Mesenchymal stem cell (in vitro differentiated cells and primary cell): ENCODE data around the gene FCN2.

Source experiments
- DNase-seq: peaks from one replicate; pipeline ENCODE4 v3.0.0-alpha.2; 2013
- H2AFZ ChIP-seq: one replicate; pipeline ENCODE4 v1.6.1; 2013; ENCODE audit warnings: low read depth, mild to moderate bottlenecking, control low read depth, inconsistent platforms, low read length, moderate library complexity
- H2AK5ac ChIP-seq: 2 replicates; pipeline ENCODE4 v1.6.1; 2013; ENCODE audit warnings: low read length, moderate library complexity, mild to moderate bottlenecking, inconsistent platforms; ENCODE audit not compliant: severe bottlenecking
- H2BK120ac ChIP-seq: one replicate; pipeline ENCODE4 v1.6.1; 2013; ENCODE audit warnings: low read depth, mild to moderate bottlenecking, inconsistent platforms, low read length, moderate library complexity
- H2BK12ac ChIP-seq, 2 experiments: one replicate each; pipeline ENCODE4 v1.6.1; 2013; ENCODE audit warnings: inconsistent platforms in 2 of 2, low read length in 2 of 2, mild to moderate bottlenecking in 2 of 2, moderate library complexity in 2 of 2, control low read depth in 1 of 2
- H2BK15ac ChIP-seq: one replicate; pipeline ENCODE4 v1.6.1; 2013; ENCODE audit warnings: mild to moderate bottlenecking, low read depth, inconsistent platforms; ENCODE audit not compliant: poor library complexity, severe bottlenecking
- H2BK5ac ChIP-seq: 2 replicates; pipeline ENCODE4 v1.6.1; 2013; ENCODE audit warnings: low read depth, mild to moderate bottlenecking, low read length, control low read depth, inconsistent platforms; ENCODE audit not compliant: poor library complexity, severe bottlenecking
- H3K14ac ChIP-seq, 2 experiments: one replicate each; pipeline ENCODE4 v1.6.1; 2013; ENCODE audit warnings: inconsistent platforms in 2 of 2, low read length in 2 of 2, control low read depth in 1 of 2, mild to moderate bottlenecking in 1 of 2, moderate library complexity in 1 of 2
- H3K18ac ChIP-seq, 2 experiments: one replicate each; pipeline ENCODE4 v1.6.1; 2013; ENCODE audit warnings: inconsistent platforms in 2 of 2, low read length in 2 of 2, control low read depth in 1 of 2, low read depth in 1 of 2, mild to moderate bottlenecking in 1 of 2
- H3K23ac ChIP-seq, 2 experiments: one replicate each; pipeline ENCODE4 v1.6.1; 2013; ENCODE audit warnings: inconsistent platforms in 2 of 2, low read length in 2 of 2, mild to moderate bottlenecking in 2 of 2, moderate library complexity in 2 of 2, control low read depth in 1 of 2
- H3K27ac ChIP-seq: 2 replicates; pipeline ENCODE4 v1.5.1; 2013; ENCODE audit warnings: mild to moderate bottlenecking, moderate library complexity, low read length, control low read depth, inconsistent platforms; ENCODE audit not compliant: poor library complexity, severe bottlenecking
- H3K27me3 ChIP-seq, 2 experiments: 2 replicates each; pipeline versions ENCODE4 v1.6.1 to v1.7.0; 2013; ENCODE audit warnings: low read length in 2 of 2, mild to moderate bottlenecking in 2 of 2, moderate library complexity in 2 of 2, control low read depth in 1 of 2, inconsistent platforms in 1 of 2; ENCODE audit not compliant: control insufficient read depth in 1 of 2, insufficient read depth in 1 of 2
- H3K36me3 ChIP-seq, 2 experiments: 2 replicates each; pipeline versions ENCODE4 v1.6.1 to v1.7.0; 2013; ENCODE audit warnings: low read length in 2 of 2, control low read depth in 1 of 2, inconsistent platforms in 1 of 2, low read depth in 1 of 2, mild to moderate bottlenecking in 1 of 2; ENCODE audit not compliant: insufficient read depth in 2 of 2, control insufficient read depth in 1 of 2
- H3K4ac ChIP-seq, 2 experiments: one replicate each; pipeline ENCODE4 v1.6.1; 2013; ENCODE audit warnings: inconsistent platforms in 2 of 2, low read length in 2 of 2, mild to moderate bottlenecking in 2 of 2, moderate library complexity in 2 of 2, control low read depth in 1 of 2, low read depth in 1 of 2
- H3K4me1 ChIP-seq: 2 replicates; pipeline ENCODE4 v1.6.1; 2013; ENCODE audit warnings: low read depth, low read length, control low read depth; ENCODE audit not compliant: control insufficient read depth, insufficient read depth
- H3K4me2 ChIP-seq: 2 replicates; pipeline ENCODE4 v1.6.1; 2013; ENCODE audit warnings: low read length, mild to moderate bottlenecking, inconsistent platforms; ENCODE audit not compliant: poor library complexity, severe bottlenecking
- H3K4me3 ChIP-seq, 2 experiments: 2 replicates each; pipeline versions ENCODE4 v1.5.1 to v1.7.0; 2013; ENCODE audit warnings: low read length in 2 of 2, mild to moderate bottlenecking in 2 of 2, control low read depth in 1 of 2, low read depth in 1 of 2; ENCODE audit not compliant: insufficient read depth in 1 of 2
- H3K79me1 ChIP-seq: replicated peaks from 2 replicates; pipeline ENCODE4 v1.6.1; 2013; ENCODE audit warnings: mild to moderate bottlenecking, control low read depth, low read length, inconsistent platforms; ENCODE audit not compliant: poor library complexity, severe bottlenecking
- H3K9ac ChIP-seq: 2 replicates; pipeline ENCODE4 v1.7.0; 2013; ENCODE audit warnings: mild to moderate bottlenecking, low read length, moderate library complexity
- H3K9me3 ChIP-seq: 2 replicates; pipeline ENCODE4 v1.7.0; 2013; ENCODE audit warnings: mild to moderate bottlenecking, low read length; ENCODE audit not compliant: control insufficient read depth
- H4K8ac ChIP-seq: one replicate; pipeline ENCODE4 v1.6.1; 2013; ENCODE audit warnings: inconsistent platforms, mild to moderate bottlenecking, low read length, moderate library complexity
- H4K91ac ChIP-seq: one replicate; pipeline ENCODE4 v1.6.1; 2013; ENCODE audit warnings: mild to moderate bottlenecking, low read length, inconsistent platforms
- WGBS: methylation state at CpG from one replicate; pipeline ENCODE4 v1.1.7; 2013; ENCODE audit warnings: mixed read lengths; 5-methylcytosine and 5-hydroxymethylcytosine counted together

Gene FCN2

GRCh38 chr9:134847752-134848432 lies 32.7 kb upstream of the FCN2 start:
- Histone ChIP-seq H3K14ac (no peak overlapping the region), H3K23ac (no peak overlapping the region), H3K18ac (no peak overlapping the region), H3K9ac (no peak overlapping the region), H3K9me3 (no peaks in the 10 kb centered on the region), H3K36me3 (peaks cover 28 to 32% of the 10 kb centered on the region in 2 experiments), H3K4me3 (no peak overlapping the region), H3K4ac (no peak overlapping the region), H2BK12ac (no peak overlapping the region), H2BK5ac (no peak overlapping the region), H3K4me2 (no peak overlapping the region), H2AK5ac (no peak overlapping the region), H3K27me3 (peaks cover 0 to 8% of the 10 kb centered on the region in 2 experiments), H3K79me1 (peaks cover 1% of the 10 kb centered on the region), H2AFZ (no peak overlapping the region), H2BK15ac (no peak overlapping the region), H4K91ac (no peak overlapping the region), H3K4me1 (peaks cover 2% of the 10 kb centered on the region), H3K27ac (no peak overlapping the region), H4K8ac (no peak overlapping the region), H2BK120ac (no peak overlapping the region)
- no peak for DNase-seq
- 90% methylated on average over 16 of the region's 16 CpGs for WGBS

GRCh38 chr9:134848504-134848903 lies 32.1 kb upstream of the FCN2 start:
- Histone ChIP-seq H3K18ac (no peak overlapping the region), H3K9ac (no peak overlapping the region), H2BK5ac (no peak overlapping the region), H3K14ac (no peak overlapping the region), H3K4me2 (no peak overlapping the region), H2AFZ (no peak overlapping the region), H2AK5ac (no peak overlapping the region), H3K4me1 (peaks cover 2% of the 10 kb centered on the region), H2BK12ac (no peak overlapping the region), H4K91ac (no peak overlapping the region), H2BK15ac (no peak overlapping the region), H3K4me3 (no peak overlapping the region), H3K79me1 (peaks cover 1% of the 10 kb centered on the region), H3K9me3 (no peaks in the 10 kb centered on the region), H3K36me3 (peaks cover 22 to 28% of the 10 kb centered on the region in 2 experiments), H2BK120ac (no peak overlapping the region), H4K8ac (no peak overlapping the region), H3K27me3 (peaks cover 0 to 14% of the 10 kb centered on the region in 2 experiments), H3K27ac (no peak overlapping the region), H3K23ac (no peak overlapping the region), H3K4ac (no peak overlapping the region)
- DNase-seq: no peak
- WGBS: 89% methylated on average over 10 of the region's 10 CpGs

GRCh38 chr9:134850611-134851010 lies 30.0 kb upstream of the FCN2 start:
- Histone ChIP-seq H3K4me3 (no peak overlapping the region), H4K91ac (no peak overlapping the region), H3K4ac (no peak overlapping the region), H2BK15ac (no peak overlapping the region), H3K23ac (no peak overlapping the region), H3K27ac (no peak overlapping the region), H3K9ac (no peak overlapping the region), H2BK120ac (no peak overlapping the region), H4K8ac (no peak overlapping the region), H2AK5ac (no peak overlapping the region), H3K18ac (no peak overlapping the region), H3K14ac (no peak overlapping the region), H3K27me3 (peaks cover 0 to 35% of the 10 kb centered on the region in 2 experiments), H2BK5ac (no peak overlapping the region), H2AFZ (no peak overlapping the region), H3K79me1 (peaks cover 1% of the 10 kb centered on the region), H3K36me3 (peaks cover under 1 to 11% of the 10 kb centered on the region in 2 experiments), H2BK12ac (no peak overlapping the region), H3K4me1 (peaks cover 2% of the 10 kb centered on the region), H3K4me2 (no peak overlapping the region), H3K9me3 (no peaks in the 10 kb centered on the region)
- 88% methylated on average over 9 of the region's 9 CpGs for WGBS
- no peak for DNase-seq

GRCh38 chr9:134851020-134851419 lies 29.6 kb upstream of the FCN2 start:
- H3K79me1 ChIP-seq: peaks cover 1% of the 10 kb centered on the region
- H2AK5ac ChIP-seq: no peak overlapping the region
- H3K9ac ChIP-seq: no peak overlapping the region
- no peak for DNase-seq
- peaks cover 0 to 7% of the 10 kb centered on the region in 2 experiments for H3K36me3 ChIP-seq
- no peak overlapping the region for H3K4ac ChIP-seq
- peaks cover 2% of the 10 kb centered on the region for H3K4me1 ChIP-seq
- H3K18ac ChIP-seq: no peak overlapping the region
- no peak overlapping the region for H3K14ac ChIP-seq
- H4K8ac ChIP-seq: no peak overlapping the region
- no peak overlapping the region for H2BK120ac ChIP-seq
- no peaks in the 10 kb centered on the region for H3K9me3 ChIP-seq
- H3K4me3 ChIP-seq: no peak overlapping the region
- no peak overlapping the region for H2AFZ ChIP-seq
- H3K23ac ChIP-seq: no peak overlapping the region
- peaks cover 0 to 39% of the 10 kb centered on the region in 2 experiments for H3K27me3 ChIP-seq
- H4K91ac ChIP-seq: no peak overlapping the region
- 98% methylated on average over 12 of the region's 12 CpGs for WGBS
- H3K27ac ChIP-seq: no peak overlapping the region
- no peak overlapping the region for H2BK12ac ChIP-seq
- H3K4me2 ChIP-seq: no peak overlapping the region
- no peak overlapping the region for H2BK15ac ChIP-seq
- H2BK5ac ChIP-seq: no peak overlapping the region
